ELR (cell line): ENCODE measurements around the gene DNAL4.

Experiments used
- DNase-seq: peaks from one replicate; pipeline ENCODE4 v3.0.0-alpha.2; 2015; ENCODE audit warnings: low read depth

Gene DNAL4

GRCh38 chr22:38758276-38758945 lies 35.5 kb downstream of the DNAL4 start:
- no peak for DNase-seq

- no peak for DNase-seq
Observed at GRCh38 chr22:38757464-38757757, 36.5 kb downstream of the DNAL4 start.

- DNase-seq = no peak
Observed at GRCh38 chr22:38756711-38757463, 37.1 kb downstream of the DNAL4 start.

DNA sequence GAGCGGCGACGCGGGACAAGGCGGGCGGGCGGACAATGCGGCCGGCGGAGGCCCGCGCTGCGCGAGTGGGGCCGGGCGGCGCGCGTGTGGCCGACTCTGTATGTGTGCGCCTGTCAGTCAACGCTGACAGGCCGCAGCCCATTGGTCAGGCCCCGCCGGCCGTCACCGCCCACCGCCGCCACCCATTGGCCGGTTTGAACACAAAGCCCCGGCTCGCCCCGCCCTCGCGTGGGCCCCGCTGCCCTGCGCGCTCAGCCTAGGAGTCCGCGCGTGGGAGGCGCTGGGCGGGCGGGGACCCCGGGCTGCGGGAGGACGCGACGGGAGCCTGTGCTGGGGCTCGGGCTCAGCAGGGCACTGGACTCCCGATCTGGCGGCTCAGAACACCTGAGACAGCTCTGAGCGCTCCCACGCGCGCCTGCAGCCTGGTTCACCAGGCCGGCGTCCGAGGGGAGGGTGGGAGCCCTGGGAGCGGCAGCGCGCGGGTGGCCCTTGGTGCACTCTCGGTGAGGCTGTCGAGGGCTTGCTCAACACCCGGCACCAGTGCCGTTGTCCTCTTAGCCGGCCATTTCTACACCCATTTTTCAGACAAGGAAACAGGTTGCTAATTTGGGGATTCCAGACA lies 37.9 kb downstream of the DNAL4 start, which contains the start of gene SUN2:
TSS of gene SUN2 (minus strand) at position 88 of the 622 bp plus-strand sequence. CDS start 3,370 bp downstream, outside the sequence.
- peak; percentile 84 for DNase-seq

DNA sequence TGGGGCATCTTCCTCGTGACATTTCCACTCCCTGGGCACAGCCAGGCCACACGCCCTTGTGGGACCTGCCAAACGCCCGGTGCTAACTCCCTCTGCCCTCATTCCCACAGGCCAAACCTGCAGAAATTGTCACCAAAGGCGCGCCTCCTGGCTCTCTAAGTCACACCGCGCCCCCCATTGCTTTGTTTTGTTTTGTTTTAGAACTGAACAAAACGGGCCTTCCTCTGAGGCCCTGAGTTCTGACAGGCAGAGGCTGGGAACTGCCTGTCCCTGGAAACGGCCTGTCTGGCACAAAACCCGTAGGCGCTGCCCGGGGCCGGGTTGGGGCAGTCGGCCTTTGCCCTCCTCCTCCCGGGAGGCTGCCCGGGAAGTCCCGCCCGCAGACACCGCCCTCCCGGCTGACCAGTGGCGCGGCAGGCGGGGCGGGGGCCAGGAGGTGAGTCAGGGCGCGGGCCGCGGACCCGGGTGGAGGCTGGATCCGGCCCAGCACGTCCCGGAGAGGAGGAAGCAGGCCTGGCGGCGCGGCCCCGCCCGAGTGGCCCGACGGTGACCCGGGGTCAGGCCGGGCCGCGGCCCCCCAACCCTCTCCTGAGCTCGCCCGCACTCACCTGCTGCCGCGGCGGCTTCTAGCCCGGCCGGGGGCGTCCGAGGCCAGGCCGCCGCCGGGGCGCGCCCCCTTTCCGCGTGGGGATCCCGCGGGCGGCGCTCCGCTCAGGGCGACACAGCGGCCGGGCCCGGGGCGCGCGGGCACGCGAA lies 38.6 kb downstream of the DNAL4 start:
- DNase-seq = peak; percentile 89

DNA sequence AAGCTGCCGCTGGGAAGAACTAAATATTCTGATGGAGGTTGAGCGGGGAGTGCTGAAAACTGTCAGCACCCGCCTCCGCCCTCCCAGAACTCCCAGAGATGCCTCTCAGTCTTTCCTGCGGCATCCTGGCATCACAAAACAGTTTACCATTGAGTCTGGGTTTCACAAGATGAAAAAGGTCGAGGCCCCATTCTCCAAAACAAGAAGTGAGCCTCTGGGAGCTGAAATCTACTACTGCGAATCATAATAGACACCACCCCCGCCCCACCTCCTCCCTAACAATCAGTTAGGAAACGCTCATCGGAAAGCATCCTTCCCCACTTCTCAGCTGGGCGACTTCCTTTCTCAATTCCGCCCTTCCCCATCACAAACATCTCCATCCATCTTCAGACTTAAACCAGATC lies 39.2 kb downstream of the DNAL4 start:
- peak; percentile 52 for DNase-seq

- peak; percentile 20 for DNase-seq
Observed at GRCh38 chr22:38753948-38754750, 39.8 kb downstream of the DNAL4 start.

GRCh38 chr22:38751422-38752346 lies 42.3 kb downstream of the DNAL4 start:
- DNase-seq = no peak

GRCh38 chr22:38751066-38751421 lies 42.9 kb downstream of the DNAL4 start:
- DNase-seq = no peak

GRCh38 chr22:38750638-38751037 lies 43.3 kb downstream of the DNAL4 start:
- no peak for DNase-seq

GRCh38 chr22:38750104-38750503 lies 43.8 kb downstream of the DNAL4 start:
- DNase-seq = no peak

DNA sequence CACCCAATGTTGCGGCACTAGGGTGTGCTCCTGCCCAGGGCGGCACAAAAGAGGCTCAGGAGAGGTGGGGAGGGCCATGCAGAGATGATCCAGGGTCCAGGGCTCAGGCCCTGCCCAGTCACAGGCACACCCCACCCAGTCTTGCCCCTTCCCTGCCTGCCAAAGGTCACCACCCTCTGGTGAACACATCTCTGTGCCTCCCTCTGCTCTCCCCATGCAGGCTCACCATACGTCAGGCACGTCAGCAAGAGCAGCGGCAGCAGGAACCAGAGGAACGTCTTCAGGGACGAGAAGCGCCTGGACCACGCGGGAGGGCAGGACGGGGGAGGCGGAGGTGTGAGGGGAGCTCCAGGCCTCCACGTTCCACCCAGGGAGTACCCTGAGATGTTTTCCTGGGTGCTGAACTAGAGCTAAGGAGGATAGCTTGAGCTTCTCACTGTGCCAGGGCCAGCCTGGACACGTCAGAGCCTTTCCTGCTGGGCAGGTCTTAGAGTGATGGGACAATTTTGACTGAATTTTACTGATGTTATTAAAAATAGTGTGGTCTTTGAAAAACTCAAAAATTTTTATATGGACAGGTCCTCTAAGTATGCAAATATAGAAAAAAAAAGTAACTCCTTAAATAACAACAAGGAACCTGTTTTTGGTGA lies 45.3 kb downstream of the DNAL4 start:
- no peak for DNase-seq

- DNase-seq = no peak
Observed at GRCh38 chr22:38745676-38746460, 48.1 kb downstream of the DNAL4 start.

GRCh38 chr22:38744981-38745380 lies 49.0 kb downstream of the DNAL4 start:
- DNase-seq = no peak

DNA sequence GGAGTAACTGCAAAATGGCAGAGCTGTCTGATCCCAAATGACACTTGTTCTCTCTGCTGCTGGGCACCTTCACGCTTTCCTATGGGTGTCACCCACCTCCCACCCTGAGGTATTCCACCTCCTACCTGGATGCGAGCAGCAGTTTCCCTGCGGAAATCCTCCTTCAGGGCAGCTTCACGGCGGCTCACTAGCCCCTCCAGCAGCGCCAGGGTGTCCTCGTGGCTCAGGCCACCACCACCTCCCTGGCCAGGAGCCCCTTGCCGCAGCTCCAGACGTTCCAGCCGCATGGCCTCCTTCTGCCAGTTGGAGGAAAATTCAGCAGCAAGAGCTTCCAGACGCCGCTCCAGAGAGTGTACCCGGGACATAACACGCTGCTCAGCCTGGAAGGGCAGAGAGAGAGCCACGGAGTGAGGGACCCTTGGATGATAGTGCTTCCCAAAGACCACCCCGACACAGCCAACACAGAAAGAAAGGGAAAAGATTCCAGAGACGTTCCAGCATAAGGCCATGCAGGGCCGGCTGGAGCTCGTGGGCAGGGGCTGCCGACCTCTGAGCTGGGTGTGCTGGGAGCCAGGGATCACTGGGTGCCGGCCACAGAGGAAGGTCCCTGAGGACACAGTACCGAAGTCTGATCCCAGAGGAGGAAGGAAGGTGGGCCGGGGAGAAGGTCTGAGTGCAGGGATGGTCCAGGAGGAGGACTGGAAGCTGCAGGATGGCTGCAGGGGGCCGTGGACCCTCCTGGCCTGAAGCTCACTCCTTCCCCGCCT lies 51.6 kb downstream of the DNAL4 start:
- DNase-seq = no peak

DNA sequence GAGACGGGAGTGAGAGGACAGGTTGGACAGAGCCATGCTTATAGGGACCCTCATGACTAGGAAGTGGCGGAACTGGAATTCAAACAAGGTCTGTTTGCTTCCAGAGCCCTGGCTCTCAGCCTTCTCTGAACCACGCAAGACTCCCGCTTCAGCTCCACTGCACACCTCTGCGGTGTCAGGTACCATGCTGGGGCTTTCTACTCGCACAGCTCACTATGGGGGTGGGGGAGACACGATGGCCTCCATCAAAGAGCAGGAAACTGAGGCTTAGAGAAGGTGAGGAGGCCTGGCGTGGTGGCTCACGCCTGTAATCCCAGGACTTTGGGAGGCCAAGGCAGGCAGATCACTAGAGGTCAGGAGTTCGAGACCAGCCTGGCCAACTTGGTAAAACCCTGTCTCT lies 52.4 kb downstream of the DNAL4 start:
- no peak for DNase-seq

DNA sequence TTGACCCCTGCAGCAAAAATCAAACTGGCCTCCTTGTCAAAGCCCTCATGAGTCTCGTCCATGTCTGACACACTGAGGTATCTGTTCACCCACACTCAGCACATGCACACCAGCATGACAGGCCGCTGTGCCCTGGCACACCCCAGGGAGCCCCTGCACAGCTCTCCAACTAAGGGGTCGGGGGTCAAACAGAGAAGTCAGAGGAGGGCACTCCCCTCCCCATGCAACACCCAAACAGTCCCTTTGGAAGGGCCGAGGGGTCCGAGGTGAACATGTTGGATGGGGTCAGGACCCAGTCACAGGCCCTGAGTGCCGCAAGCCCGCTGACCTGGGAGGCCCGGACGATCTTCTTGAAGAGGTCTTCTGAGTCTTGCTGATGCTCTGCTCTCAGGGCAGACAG lies 52.8 kb downstream of the DNAL4 start:
- no peak for DNase-seq

DNA sequence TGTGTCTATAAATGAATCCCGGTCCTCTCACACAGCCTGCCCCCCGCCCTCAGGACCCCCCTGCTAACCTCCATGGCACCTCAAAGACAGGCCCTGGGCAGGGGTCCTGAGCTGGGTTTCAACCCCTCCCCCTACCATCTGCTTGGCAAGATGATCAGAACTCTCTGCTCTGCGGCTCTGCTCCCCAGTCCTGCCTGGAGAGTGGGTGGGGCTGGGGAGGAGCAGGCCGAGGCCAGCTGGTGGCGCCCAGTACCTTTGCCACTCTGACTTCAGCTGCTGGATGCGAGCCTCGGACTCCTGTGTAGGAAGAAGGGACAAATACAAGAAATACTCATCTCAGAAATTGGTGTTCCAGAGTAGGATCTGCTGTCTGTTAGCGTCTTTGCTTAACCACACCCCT lies 53.2 kb downstream of the DNAL4 start:
- DNase-seq = no peak
